Adrenal gland (tissue), 5 donors: ENCODE data around the gene SSTR3.

Experiments
- POLR2A ChIP-seq, 2 donors: fragments of 450-650 bp; IDR thresholded peaks; one replicate each; pipeline ENCODE4 v1.6.1; 2017; ENCODE audit warnings: antibody characterized with exemption in 2 of 2, mild to moderate bottlenecking in 2 of 2, moderate library complexity in 1 of 2
- TF ChIP-seq, protein P1 (sequence below), 6 experiments: fragments of 450-650 bp in 4 of 6; fragments of 200-600 bp in 2 of 6; sonication (generic) in 1 of 6; IDR thresholded peaks; 1 replicate in 5 of 6; 2 replicates in 1 of 6; pipeline versions ENCODE4 v1.5.1 to v1.8.0; 2016 to 2021; ENCODE audit warnings: antibody characterized with exemption in 6 of 6, mild to moderate bottlenecking in 2 of 6, moderate library complexity in 1 of 6
- donor health status: DM: no; HTN: no; CAD: no.

DNA sequence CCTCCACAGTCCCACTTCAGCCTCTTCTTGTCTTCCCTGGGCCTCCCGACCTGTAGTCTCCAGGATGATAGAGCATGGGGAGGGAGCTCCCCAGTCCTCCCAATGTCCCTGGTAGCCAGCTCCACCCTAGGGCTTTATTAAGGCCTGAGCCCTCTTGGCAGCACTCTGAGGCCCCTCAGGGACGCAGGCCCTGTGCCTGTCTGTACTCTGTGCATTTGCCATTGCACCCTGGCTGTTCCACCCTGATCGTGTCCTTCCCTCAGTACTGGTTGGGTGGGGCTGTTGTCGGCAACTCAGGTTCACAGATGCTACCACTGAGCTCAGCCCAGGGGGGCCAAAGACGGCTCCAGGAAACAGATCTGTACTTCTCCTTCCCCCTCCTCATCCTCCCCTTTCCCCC is 7.2 kb downstream of the SSTR3 start:
- TF ChIP-seq POLR2A (IDR thresholded peaks at IDR 0.05) = no peak
- TF ChIP-seq, protein P1, sequence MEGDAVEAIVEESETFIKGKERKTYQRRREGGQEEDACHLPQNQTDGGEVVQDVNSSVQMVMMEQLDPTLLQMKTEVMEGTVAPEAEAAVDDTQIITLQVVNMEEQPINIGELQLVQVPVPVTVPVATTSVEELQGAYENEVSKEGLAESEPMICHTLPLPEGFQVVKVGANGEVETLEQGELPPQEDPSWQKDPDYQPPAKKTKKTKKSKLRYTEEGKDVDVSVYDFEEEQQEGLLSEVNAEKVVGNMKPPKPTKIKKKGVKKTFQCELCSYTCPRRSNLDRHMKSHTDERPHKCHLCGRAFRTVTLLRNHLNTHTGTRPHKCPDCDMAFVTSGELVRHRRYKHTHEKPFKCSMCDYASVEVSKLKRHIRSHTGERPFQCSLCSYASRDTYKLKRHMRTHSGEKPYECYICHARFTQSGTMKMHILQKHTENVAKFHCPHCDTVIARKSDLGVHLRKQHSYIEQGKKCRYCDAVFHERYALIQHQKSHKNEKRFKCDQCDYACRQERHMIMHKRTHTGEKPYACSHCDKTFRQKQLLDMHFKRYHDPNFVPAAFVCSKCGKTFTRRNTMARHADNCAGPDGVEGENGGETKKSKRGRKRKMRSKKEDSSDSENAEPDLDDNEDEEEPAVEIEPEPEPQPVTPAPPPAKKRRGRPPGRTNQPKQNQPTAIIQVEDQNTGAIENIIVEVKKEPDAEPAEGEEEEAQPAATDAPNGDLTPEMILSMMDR (IDR thresholded peaks at IDR 0.05) = no peak
